SK-N-SH treated with all-trans-retinoic acid at 6 μM for 48 hours (cell line): ENCODE results near the gene FBXO31.

Source experiments
- ATAC-seq: fragments of 200-7000 bp; cut with Tn5 transposase; 3 replicates; pipeline ENCODE4 v1.9.1; 2020; ENCODE audit warnings: mild to moderate bottlenecking, moderate library complexity
- ARNTL ChIP-seq: fragments of 450-650 bp; formaldehyde crosslinking; IDR thresholded peaks from 2 replicates; pipeline ENCODE4 v1.5.0; 2020; ENCODE audit warnings: low read depth, mild to moderate bottlenecking, moderate library complexity, borderline replicate concordance
- BACH2 ChIP-seq: fragments of 250-450 bp; sonication (Bioruptor Pico); IDR thresholded peaks from 2 replicates; pipeline ENCODE4 v1.9.0; 2021; ENCODE audit warnings: mild to moderate bottlenecking, borderline replicate concordance
- CREB5 ChIP-seq: fragments of 250-450 bp; sonication (Bioruptor Pico); IDR thresholded peaks from 2 replicates; pipeline ENCODE4 v1.5.1; 2020; ENCODE audit warnings: low read depth, mild to moderate bottlenecking, moderate library complexity
- CSDC2 ChIP-seq: fragments of 250-450 bp; sonication (Bioruptor Pico); IDR thresholded peaks from 2 replicates; pipeline ENCODE4 v1.5.0; 2020; ENCODE audit warnings: mild to moderate bottlenecking, moderate library complexity
- CSRNP3 ChIP-seq: fragments of 250-450 bp; sonication (Bioruptor Pico); IDR thresholded peaks from 2 replicates; pipeline ENCODE4 v1.5.1; 2021; ENCODE audit warnings: mild to moderate bottlenecking, moderate library complexity
- ESRRG ChIP-seq: fragments of 250-450 bp; sonication (Bioruptor Pico); IDR thresholded peaks from 2 replicates; pipeline ENCODE4 v1.6.1; 2021; ENCODE audit warnings: mild to moderate bottlenecking
- GLIS3 ChIP-seq: fragments of 250-450 bp; sonication (Bioruptor Pico); IDR thresholded peaks from 2 replicates; pipeline ENCODE4 v1.5.0; 2020; ENCODE audit warnings: mild to moderate bottlenecking, moderate library complexity
- ISL1 ChIP-seq: fragments of 250-450 bp; sonication (Bioruptor Pico); IDR thresholded peaks from 2 replicates; pipeline ENCODE4 v2.1.2; 2022; ENCODE audit warnings: mild to moderate bottlenecking, moderate library complexity
- OSR1 ChIP-seq: fragments of 250-450 bp; sonication (Bioruptor Pico); IDR thresholded peaks from 2 replicates; pipeline ENCODE4 v1.8.0; 2022; ENCODE audit warnings: moderate library complexity, mild to moderate bottlenecking, inconsistent platforms
- PATZ1 ChIP-seq: fragments of 250-450 bp; sonication (Bioruptor Pico); IDR thresholded peaks from 2 replicates; pipeline ENCODE4 v1.8.0; 2020; ENCODE audit warnings: mild to moderate bottlenecking, moderate library complexity, borderline replicate concordance
- POU6F1 ChIP-seq: fragments of 250-450 bp; sonication (Bioruptor Pico); IDR thresholded peaks from 2 replicates; pipeline ENCODE4 v1.8.0; 2021; ENCODE audit warnings: low read depth, mild to moderate bottlenecking, moderate library complexity, borderline replicate concordance
- PPARA ChIP-seq: fragments of 250-450 bp; sonication (Bioruptor Pico); IDR thresholded peaks from 2 replicates; pipeline ENCODE4 v1.5.0; 2020; ENCODE audit warnings: mild to moderate bottlenecking, borderline replicate concordance
- RARB ChIP-seq: fragments of 250-450 bp; sonication (Bioruptor Pico); IDR thresholded peaks from 2 replicates; pipeline ENCODE4 v1.8.0; 2021; ENCODE audit warnings: mild to moderate bottlenecking, moderate library complexity
- SNAI2 ChIP-seq: fragments of 250-450 bp; sonication (Bioruptor Pico); IDR thresholded peaks from 2 replicates; pipeline ENCODE4 v1.5.0; 2020; ENCODE audit warnings: mild to moderate bottlenecking, moderate library complexity
- TCF4 ChIP-seq: fragments of 250-450 bp; sonication (Bioruptor Pico); IDR thresholded peaks from 2 replicates; pipeline ENCODE4 v1.8.0; 2021; ENCODE audit warnings: mild to moderate bottlenecking, moderate library complexity, borderline replicate concordance
- TOX ChIP-seq: fragments of 250-450 bp; sonication (Bioruptor Pico); IDR thresholded peaks from 2 replicates; pipeline ENCODE4 v1.8.0; 2021; ENCODE audit warnings: mild to moderate bottlenecking, moderate library complexity, borderline replicate concordance
- TSHZ2 ChIP-seq: fragments of 250-450 bp; sonication (Bioruptor Pico); IDR thresholded peaks from 2 replicates; pipeline ENCODE4 v1.5.0; 2020; ENCODE audit warnings: mild to moderate bottlenecking, moderate library complexity
- ZC3H10 ChIP-seq: fragments of 250-450 bp; sonication (Bioruptor Pico); IDR thresholded peaks from 2 replicates; pipeline ENCODE4 v1.5.1; 2021; ENCODE audit warnings: mild to moderate bottlenecking, moderate library complexity
- ZFP3 ChIP-seq: fragments of 250-450 bp; sonication (Bioruptor Pico); IDR thresholded peaks from 2 replicates; pipeline ENCODE4 v1.5.0; 2020; ENCODE audit warnings: mild to moderate bottlenecking, moderate library complexity
- ZFP30 ChIP-seq: fragments of 450-650 bp; formaldehyde crosslinking; IDR thresholded peaks from 2 replicates; pipeline ENCODE4 v1.5.0; 2022; ENCODE audit warnings: mild to moderate bottlenecking, moderate library complexity
- ZNF565 ChIP-seq: fragments of 450-650 bp; formaldehyde crosslinking; conservative IDR thresholded peaks from 2 replicates; pipeline ENCODE4 v1.5.0; 2020; ENCODE audit warnings: low read depth, mild to moderate bottlenecking, moderate library complexity
- ZNF70 ChIP-seq: fragments of 450-650 bp; formaldehyde crosslinking; IDR thresholded peaks from 2 replicates; pipeline ENCODE4 v1.5.0; 2020; ENCODE audit warnings: mild to moderate bottlenecking, moderate library complexity
- ZNF8 ChIP-seq: fragments of 450-650 bp; formaldehyde crosslinking; IDR thresholded peaks from 2 replicates; pipeline ENCODE4 v1.5.0; 2020; ENCODE audit warnings: mild to moderate bottlenecking, moderate library complexity

The FBXO31 gene

GRCh38 chr16:87358250-87358649 lies 25.3 kb downstream of the FBXO31 start:
- no peak for ATAC-seq

GRCh38 chr16:87356491-87356853 lies 27.1 kb downstream of the FBXO31 start:
- no peak for ATAC-seq
- TF ChIP-seq ESRRG (CRISPR knock-in tag) (no peak), RARB (CRISPR knock-in tag) (no peak), ZNF70 (no peak), POU6F1 (CRISPR knock-in tag) (no peak), CSDC2 (CRISPR knock-in tag) (no peak), ZFP30 (CRISPR knock-in tag) (no peak), CSRNP3 (CRISPR knock-in tag) (no peak), ZC3H10 (CRISPR knock-in tag) (no peak)

More at GRCh38 chr16:87358250-87358649, 25.3 kb downstream of the FBXO31 start:
- TF ChIP-seq ZFP3 (CRISPR knock-in tag) (no peak), POU6F1 (CRISPR knock-in tag) (no peak), ZC3H10 (CRISPR knock-in tag) (no peak), PPARA (CRISPR knock-in tag) (no peak), ESRRG (CRISPR knock-in tag) (no peak), PATZ1 (CRISPR knock-in tag) (no peak), TOX (CRISPR knock-in tag) (no peak), RARB (CRISPR knock-in tag) (no peak), ZNF8 (no peak), BACH2 (CRISPR knock-in tag) (no peak), TCF4 (no peak)

- TF ChIP-seq GLIS3 (CRISPR knock-in tag), result no peak
- no peak for TF ChIP-seq BACH2 (CRISPR knock-in tag)
- TF ChIP-seq ESRRG (CRISPR knock-in tag), result no peak
- TF ChIP-seq ZC3H10 (CRISPR knock-in tag), result no peak
- no peak for TF ChIP-seq TCF4
- TF ChIP-seq OSR1 (CRISPR knock-in tag), result no peak
- TF ChIP-seq POU6F1 (CRISPR knock-in tag), result no peak
- TF ChIP-seq ZFP30 (CRISPR knock-in tag), result no peak
- TF ChIP-seq PATZ1 (CRISPR knock-in tag), result no peak
- no peak for TF ChIP-seq TOX (CRISPR knock-in tag)
- no peak for TF ChIP-seq ZNF565 (CRISPR knock-in tag)
- no peak for TF ChIP-seq ARNTL (CRISPR knock-in tag)
- no peak for TF ChIP-seq ZNF70
- no peak for TF ChIP-seq ZFP3 (CRISPR knock-in tag)
- no peak for TF ChIP-seq ISL1 (CRISPR knock-in tag)
- no peak for TF ChIP-seq RARB (CRISPR knock-in tag)
- TF ChIP-seq SNAI2 (CRISPR knock-in tag), result no peak
- TF ChIP-seq CSDC2 (CRISPR knock-in tag), result no peak
- TF ChIP-seq TSHZ2 (CRISPR knock-in tag), result no peak
- TF ChIP-seq CREB5 (CRISPR knock-in tag), result no peak
- no peak for ATAC-seq
Observed at GRCh38 chr16:87353613-87354012, 30.0 kb downstream of the FBXO31 start.
